ENCODE measurements around the gene ANKRD1.
"Not testable (repeated sequence)": the region's sequence is repeated elsewhere in the genome, so short reads cannot be mapped to it uniquely, and the experiment has no call there.

The ANKRD1 gene

DNA sequence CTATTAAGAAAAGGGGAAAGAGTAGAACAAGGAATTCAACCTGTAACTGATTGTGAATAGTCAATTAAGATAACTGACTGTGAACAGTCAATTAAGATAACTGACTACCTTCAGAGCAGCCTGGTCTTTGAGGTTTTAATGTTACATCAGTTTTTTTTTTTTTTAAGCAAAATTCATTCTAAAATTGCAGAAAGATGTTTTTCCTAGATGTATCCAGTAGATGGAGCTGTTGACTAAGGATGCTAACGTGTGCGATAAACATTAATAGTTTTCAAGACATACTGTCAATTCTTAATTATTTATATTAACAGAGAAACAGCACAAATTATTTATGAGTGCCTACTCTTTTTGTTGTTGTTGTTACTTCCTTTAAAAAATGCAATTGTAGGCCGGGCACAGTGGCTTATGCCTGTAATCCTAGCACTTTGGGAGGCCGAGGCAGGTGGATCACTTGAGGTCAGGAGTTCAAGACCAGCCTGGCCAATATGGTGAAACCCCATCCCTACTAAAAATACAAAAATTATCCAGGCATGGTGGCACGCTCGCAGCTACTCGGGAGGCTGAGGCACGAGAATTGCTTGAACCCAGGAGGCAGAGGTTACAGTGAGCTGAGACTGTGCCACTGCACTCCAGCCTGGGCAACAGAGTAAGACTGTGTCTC is 40.7 kb downstream of the ANKRD1 start:
- POLR2A ChIA-PET (ENCODE audit: low non-redundant PET); DNase-seq (ENCODE audit: low spot score); H3K27ac ChIP-seq: not testable (repeated sequence)
- TF ChIP-seq, protein P1, sequence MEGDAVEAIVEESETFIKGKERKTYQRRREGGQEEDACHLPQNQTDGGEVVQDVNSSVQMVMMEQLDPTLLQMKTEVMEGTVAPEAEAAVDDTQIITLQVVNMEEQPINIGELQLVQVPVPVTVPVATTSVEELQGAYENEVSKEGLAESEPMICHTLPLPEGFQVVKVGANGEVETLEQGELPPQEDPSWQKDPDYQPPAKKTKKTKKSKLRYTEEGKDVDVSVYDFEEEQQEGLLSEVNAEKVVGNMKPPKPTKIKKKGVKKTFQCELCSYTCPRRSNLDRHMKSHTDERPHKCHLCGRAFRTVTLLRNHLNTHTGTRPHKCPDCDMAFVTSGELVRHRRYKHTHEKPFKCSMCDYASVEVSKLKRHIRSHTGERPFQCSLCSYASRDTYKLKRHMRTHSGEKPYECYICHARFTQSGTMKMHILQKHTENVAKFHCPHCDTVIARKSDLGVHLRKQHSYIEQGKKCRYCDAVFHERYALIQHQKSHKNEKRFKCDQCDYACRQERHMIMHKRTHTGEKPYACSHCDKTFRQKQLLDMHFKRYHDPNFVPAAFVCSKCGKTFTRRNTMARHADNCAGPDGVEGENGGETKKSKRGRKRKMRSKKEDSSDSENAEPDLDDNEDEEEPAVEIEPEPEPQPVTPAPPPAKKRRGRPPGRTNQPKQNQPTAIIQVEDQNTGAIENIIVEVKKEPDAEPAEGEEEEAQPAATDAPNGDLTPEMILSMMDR (conservative IDR thresholded peaks at IDR 0.05; ENCODE audit: low read depth) = peak; percentile 79
- CTCF ChIA-PET = interaction anchor here (0.6 to 1.7 kb wide), 29 partner anchors 8 to 1844 kb away, joined by 3 to 12 read pairs (median 4); no protein-coding TSS in a partner anchor

GRCh38 chr10:90879062-90879461 is 41.8 kb downstream of the ANKRD1 start:
- no peak overlapping the region for H3K27ac ChIP-seq
- ChIA-PET POLR2A (ENCODE audit: low non-redundant PET) (no interaction called here), CTCF (interaction anchor here (0.5 to 1.7 kb wide), 18 partner anchors 9 to 1022 kb away, joined by 3 to 12 read pairs (median 5); no protein-coding TSS in a partner anchor)
- DNase-seq (ENCODE audit: low spot score) = no peak
- TF ChIP-seq, protein P1 (conservative IDR thresholded peaks at IDR 0.05; ENCODE audit: low read depth) = no peak

DNA sequence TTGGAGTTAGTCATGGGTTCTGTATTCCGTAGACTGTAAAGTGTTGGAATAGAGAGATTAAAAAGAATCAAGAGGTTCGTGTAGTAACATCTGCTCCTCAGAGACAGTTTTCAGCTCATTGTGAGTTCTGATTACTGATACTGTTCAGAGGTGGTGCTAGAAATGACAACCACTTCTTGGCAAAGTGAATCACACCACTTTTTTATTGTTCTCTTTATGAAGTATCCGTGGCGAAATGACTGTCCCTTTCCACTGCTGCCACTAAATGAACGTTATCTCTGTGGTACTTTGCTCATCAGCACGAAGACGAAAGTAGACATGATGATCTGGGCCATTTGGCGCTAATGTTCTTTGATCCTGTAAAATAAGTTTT is 48.3 kb downstream of the ANKRD1 start:
- TF ChIP-seq, protein P1 (conservative IDR thresholded peaks at IDR 0.05; ENCODE audit: low read depth) = no peak
- CTCF ChIA-PET = interaction anchor here (0.6 to 1.2 kb wide), 4 partner anchors 14 to 426 kb away, joined by 3 to 4 read pairs (median 3); partner anchors contain the start of gene HTR7
- POLR2A ChIA-PET (ENCODE audit: low non-redundant PET) = interaction anchor here (0.6 kb wide), 1 partner anchor 1024 kb away, joined by 4 read pairs; no protein-coding TSS in a partner anchor
- H3K27ac ChIP-seq = peak overlapping the region; percentile 77
- DNase-seq (ENCODE audit: low spot score) = no peak

DNA sequence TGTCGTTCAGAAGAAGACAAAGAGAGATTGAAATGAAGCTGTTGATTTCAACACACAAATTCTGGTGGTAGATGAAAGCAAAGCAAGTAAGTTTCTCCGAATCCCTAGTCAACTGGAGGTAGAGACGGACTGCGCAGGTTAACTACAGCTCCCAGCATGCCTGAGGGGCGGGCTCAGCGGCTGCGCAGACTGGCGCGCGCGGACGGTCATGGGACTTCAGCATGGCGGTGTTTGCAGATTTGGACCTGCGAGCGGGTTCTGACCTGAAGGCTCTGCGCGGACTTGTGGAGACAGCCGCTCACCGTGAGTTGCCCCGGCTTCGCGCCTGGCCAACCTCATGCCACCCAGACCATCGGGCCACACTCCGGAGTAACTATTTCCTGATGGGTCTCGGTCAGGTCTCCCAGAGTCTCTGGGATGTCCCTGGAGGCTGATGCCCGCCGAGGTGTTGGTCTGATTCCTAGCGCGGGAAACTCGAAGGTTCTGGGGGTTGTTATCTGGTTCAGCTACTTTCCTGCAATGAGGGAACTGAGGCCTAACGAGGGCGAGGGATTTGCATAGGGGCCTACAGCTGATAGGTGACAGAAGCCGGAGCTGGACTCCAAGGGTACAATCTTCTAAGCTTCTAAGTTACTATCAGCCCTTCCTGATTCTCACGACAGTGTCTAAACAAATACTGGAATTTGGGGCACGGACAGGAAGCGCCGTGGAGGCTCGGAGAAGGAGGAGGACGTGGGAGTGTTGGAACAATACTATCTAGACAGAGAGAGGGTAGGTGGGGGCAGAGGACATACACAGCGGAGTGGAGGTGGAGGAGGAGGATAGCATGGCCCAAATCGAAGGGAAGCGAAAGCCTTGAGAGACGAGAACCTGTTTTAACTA is 48.9 kb downstream of the ANKRD1 start, which contains the start of gene RPP30:
RPP30 (plus strand) TSS at position 209 of the 882 bp plus-strand sequence; CDS start at position 222, 13 bp downstream.
- TF ChIP-seq, protein P1 (conservative IDR thresholded peaks at IDR 0.05; ENCODE audit: low read depth) = no peak
- CTCF ChIA-PET = interaction anchor here (0.6 to 1.2 kb wide), 6 partner anchors 9 to 427 kb away, joined by 3 to 4 read pairs (median 4); partner anchors contain the start of gene HTR7
- POLR2A ChIA-PET (ENCODE audit: low non-redundant PET) = interaction anchor here (0.6 kb wide), 1 partner anchor 1024 kb away, joined by 4 read pairs; no protein-coding TSS in a partner anchor
- peak; percentile 92 for DNase-seq (ENCODE audit: low spot score)
- H3K27ac ChIP-seq = peak within 1 kb of the TSS; percentile 77

- no peak for DNase-seq (ENCODE audit: low spot score)
- TF ChIP-seq, protein P1 (conservative IDR thresholded peaks at IDR 0.05; ENCODE audit: low read depth) = no peak
- ChIA-PET POLR2A (ENCODE audit: low non-redundant PET) (no interaction called here), CTCF (interaction anchor here (0.6 to 1.0 kb wide), 2 partner anchors 8 to 31 kb away, joined by 3 to 4 read pairs; no protein-coding TSS in a partner anchor)
- H3K27ac ChIP-seq = no peak overlapping the region; the same call in 1 of the 2 replicates
These were observed 49.6 kb downstream of the ANKRD1 start for GRCh38 chr10:90871279-90871765.

Data from RWPE1 (cell line).